Chondrocyte (in vitro differentiated cells): ENCODE results near the gene NCKAP5L. TPM values are rescaled to one million over a fixed set of nuclear protein-coding genes. Genes with fewer than 3 reads are reported as not detected.

Source experiments
- DNase-seq: peaks from one replicate; pipeline ENCODE4 v3.0.0; 2021; ENCODE audit warnings: mixed read lengths, low spot score
- H3K27ac Mint-ChIP-seq: one replicate; pipeline ENCODE4 v1.8.0; 2021; ENCODE audit warnings: mild to moderate bottlenecking, moderate library complexity, mixed read lengths; ENCODE audit not compliant: unreplicated experiment
- H3K27me3 Mint-ChIP-seq: 2 replicates; pipeline ENCODE4 v1.8.0; 2021; ENCODE audit warnings: low read depth, mixed read lengths
- H3K36me3 Mint-ChIP-seq: 2 replicates; pipeline ENCODE4 v1.8.0; 2021; ENCODE audit warnings: low read depth, mixed read lengths
- H3K4me1 Mint-ChIP-seq: 2 replicates; pipeline ENCODE4 v1.8.0; 2021; ENCODE audit warnings: low read depth, mild to moderate bottlenecking, mixed read lengths
- H3K4me3 Mint-ChIP-seq: one replicate; pipeline ENCODE4 v1.8.0; 2021; ENCODE audit warnings: mild to moderate bottlenecking, moderate library complexity, mixed read lengths; ENCODE audit not compliant: unreplicated experiment
- H3K9me3 Mint-ChIP-seq: 2 replicates; pipeline ENCODE4 v1.8.0; 2021; ENCODE audit warnings: low read depth, mixed read lengths
- total RNA-seq: library from RNA; stranded (reverse); gene quantifications from 3 replicates; pipeline ENCODE4 v1.2.1, GENCODE V29; 2021
- TF ChIP-seq, protein P1 (sequence below): fragments of 200-600 bp; sonication (generic); IDR thresholded peaks from 2 replicates; pipeline ENCODE4 v1.5.0; 2021; ENCODE audit warnings: antibody characterized with exemption, mild to moderate bottlenecking, moderate library complexity

Gene NCKAP5L
- total RNA-seq, 1 donor from 2014 or later, result 46.0 TPM

DNA sequence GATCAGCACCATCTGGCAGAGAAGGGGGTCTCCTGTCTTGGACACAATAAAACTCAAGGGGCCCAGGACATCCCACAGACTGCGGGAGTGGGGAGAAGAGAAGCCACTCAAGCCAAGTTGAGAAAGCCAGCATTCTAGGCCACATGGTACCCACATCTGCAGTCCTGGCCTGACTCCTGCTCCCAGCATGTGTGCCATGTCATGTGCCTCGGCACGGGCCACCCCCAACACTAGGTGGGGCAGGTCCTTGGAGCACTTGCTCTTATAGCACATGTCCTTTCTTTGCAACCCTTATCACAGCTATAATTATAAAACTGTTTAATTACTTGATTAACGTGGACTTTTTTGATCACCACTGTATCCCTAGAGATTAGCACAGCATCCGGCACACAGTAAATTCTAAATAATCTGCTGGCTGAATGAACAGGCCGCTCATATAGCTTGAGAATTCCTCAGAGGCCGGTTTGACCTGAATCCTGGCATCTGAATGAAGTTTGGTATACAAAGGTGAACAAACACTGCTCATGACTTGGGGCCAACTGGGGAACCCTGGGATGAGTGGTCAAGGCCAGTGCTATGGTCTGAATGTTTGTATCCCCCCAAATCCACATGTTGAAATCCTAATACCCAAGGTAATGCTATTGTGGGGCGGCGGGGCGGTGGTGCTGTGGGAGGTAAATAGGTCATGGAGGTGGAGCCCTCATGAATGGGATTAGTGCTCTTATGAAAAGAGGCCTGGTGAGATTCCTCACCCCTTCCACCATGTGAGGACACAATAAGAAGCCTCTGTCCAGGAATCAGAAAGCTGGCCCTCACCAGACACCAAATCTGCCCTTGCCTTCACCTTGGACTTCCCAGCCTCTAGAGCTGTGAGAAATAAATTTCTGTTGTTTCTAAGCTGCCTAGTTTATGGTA is 6.6 kb downstream of the NCKAP5L start:
- Mint-ChIP-seq H3K27ac (peak overlapping the region; percentile 49), H3K9me3 (no peaks in the 10 kb centered on the region), H3K4me3 (no peak overlapping the region), H3K36me3 (peaks cover 7% of the 10 kb centered on the region), H3K27me3 (no peaks in the 10 kb centered on the region), H3K4me1 (peaks cover 46% of the 10 kb centered on the region)
- DNase-seq, result no peak
- TF ChIP-seq, protein P1, sequence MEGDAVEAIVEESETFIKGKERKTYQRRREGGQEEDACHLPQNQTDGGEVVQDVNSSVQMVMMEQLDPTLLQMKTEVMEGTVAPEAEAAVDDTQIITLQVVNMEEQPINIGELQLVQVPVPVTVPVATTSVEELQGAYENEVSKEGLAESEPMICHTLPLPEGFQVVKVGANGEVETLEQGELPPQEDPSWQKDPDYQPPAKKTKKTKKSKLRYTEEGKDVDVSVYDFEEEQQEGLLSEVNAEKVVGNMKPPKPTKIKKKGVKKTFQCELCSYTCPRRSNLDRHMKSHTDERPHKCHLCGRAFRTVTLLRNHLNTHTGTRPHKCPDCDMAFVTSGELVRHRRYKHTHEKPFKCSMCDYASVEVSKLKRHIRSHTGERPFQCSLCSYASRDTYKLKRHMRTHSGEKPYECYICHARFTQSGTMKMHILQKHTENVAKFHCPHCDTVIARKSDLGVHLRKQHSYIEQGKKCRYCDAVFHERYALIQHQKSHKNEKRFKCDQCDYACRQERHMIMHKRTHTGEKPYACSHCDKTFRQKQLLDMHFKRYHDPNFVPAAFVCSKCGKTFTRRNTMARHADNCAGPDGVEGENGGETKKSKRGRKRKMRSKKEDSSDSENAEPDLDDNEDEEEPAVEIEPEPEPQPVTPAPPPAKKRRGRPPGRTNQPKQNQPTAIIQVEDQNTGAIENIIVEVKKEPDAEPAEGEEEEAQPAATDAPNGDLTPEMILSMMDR, result no peak

DNA sequence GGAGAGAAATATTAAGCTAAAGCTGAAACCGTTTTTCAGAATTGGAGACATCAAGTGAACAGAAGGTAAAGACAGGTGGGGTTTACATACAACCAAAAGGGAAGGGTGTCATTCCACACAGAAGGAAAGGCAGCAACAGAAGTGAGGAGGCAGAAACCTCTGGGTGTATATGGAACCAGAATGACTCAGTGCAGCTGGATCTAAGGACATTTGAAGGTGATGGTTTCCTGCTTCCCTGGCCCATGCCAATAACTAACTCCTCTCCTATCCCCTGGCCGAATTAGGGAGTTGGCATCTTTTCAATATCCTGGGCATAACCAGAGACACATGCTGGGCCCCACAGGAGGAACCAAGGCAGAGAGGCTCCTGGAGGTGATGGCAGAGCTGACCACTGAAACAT is 8.4 kb downstream of the NCKAP5L start:
- DNase-seq, result no peak
- peaks cover 33% of the 10 kb centered on the region for H3K4me1 Mint-ChIP-seq
- TF ChIP-seq, protein P1, result no peak
- no peaks in the 10 kb centered on the region for H3K9me3 Mint-ChIP-seq
- H3K4me3 Mint-ChIP-seq, result no peak overlapping the region
- H3K36me3 Mint-ChIP-seq, result peaks cover 12% of the 10 kb centered on the region
- H3K27ac Mint-ChIP-seq, result peak overlapping the region; percentile 6
- H3K27me3 Mint-ChIP-seq, result no peaks in the 10 kb centered on the region

DNA sequence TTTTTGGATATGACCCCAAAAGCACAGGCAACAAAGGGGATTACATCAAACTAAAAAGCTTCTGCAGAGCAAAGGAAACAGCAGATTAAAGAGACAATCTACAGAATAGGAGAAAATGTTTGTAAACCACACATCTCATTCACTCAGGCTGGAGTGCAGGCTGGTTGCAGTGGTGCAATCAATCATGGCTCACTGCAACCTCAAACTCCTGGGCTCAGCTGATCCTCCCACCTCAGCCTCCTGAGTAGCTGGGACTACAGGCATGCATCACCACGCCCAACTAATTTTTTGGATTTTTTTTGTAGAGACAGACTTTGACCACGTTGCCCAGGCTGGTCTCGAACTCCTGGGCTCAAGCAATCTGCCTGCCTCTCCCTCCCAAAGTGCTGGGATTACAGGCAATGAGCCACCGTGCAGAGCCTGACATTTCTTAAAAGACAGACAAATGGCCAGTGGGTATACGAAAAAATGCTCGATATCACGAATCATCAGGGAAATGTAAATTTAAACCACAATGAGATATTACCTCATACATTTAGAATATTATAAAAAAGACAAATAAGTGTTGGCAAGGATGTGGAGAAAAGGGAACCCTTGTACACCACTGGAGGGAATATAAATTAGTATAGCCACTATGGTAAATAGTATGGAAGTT is 9.8 kb downstream of the NCKAP5L start:
- no peak overlapping the region for H3K4me3 Mint-ChIP-seq
- no peaks in the 10 kb centered on the region for H3K9me3 Mint-ChIP-seq
- no peak for DNase-seq
- H3K27ac Mint-ChIP-seq, result no peak overlapping the region
- no peaks in the 10 kb centered on the region for H3K27me3 Mint-ChIP-seq
- TF ChIP-seq, protein P1, result no peak
- H3K4me1 Mint-ChIP-seq, result peaks cover 27% of the 10 kb centered on the region
- H3K36me3 Mint-ChIP-seq, result peaks cover 14% of the 10 kb centered on the region

DNA sequence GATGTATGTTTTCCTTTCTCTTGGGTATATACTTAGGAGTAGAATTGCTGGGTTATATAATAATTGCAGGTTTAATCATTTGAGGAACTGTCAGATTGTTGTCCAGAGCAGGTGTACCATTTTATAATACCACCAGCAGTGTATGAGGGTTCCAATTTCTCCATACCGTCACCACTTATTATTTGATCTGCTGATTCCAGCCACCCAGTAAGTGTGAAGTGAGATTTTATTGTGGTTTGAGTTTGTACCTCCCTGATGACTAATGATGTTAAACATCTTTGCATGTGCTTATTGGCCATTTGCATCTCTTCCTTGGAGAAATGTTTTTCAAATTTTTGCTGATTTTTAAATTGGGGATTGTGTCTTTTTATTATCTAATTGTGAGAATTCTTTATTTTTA is 15.1 kb downstream of the NCKAP5L start:
- TF ChIP-seq, protein P1, result no peak
- H3K27me3 Mint-ChIP-seq, result no peaks in the 10 kb centered on the region
- H3K9me3 Mint-ChIP-seq, result no peaks in the 10 kb centered on the region
- H3K4me3 Mint-ChIP-seq, result no peak overlapping the region
- DNase-seq, result no peak
- H3K27ac Mint-ChIP-seq, result no peak overlapping the region
- H3K4me1 Mint-ChIP-seq, result peaks cover 46% of the 10 kb centered on the region
- H3K36me3 Mint-ChIP-seq, result peaks cover 13% of the 10 kb centered on the region

DNA sequence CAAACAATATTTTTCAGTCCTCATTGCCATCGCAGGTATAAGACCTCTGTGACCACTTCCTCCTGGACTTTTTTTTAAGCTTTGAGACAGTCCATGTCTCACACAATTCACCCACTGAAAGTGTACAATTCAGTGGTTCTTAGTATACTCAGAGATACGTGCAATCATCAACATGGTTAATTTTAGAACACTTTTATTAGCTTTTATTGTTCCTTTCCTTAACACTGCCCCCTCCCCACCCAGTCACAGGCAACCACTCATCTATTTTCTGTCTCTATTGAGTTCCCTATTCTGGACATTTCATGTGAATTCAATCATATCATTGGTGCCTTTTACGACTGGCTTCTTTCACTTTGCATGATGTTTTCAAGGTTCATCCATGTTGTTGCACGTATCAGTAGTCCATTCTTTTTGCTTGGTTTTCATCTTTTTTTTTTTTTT is 16.2 kb downstream of the NCKAP5L start:
- no peaks in the 10 kb centered on the region for H3K9me3 Mint-ChIP-seq
- no peak for DNase-seq
- H3K4me3 Mint-ChIP-seq, result no peak overlapping the region
- TF ChIP-seq, protein P1, result no peak
- no peaks in the 10 kb centered on the region for H3K27me3 Mint-ChIP-seq
- peaks cover 11% of the 10 kb centered on the region for H3K36me3 Mint-ChIP-seq
- H3K4me1 Mint-ChIP-seq, result peaks cover 55% of the 10 kb centered on the region
- no peak overlapping the region for H3K27ac Mint-ChIP-seq
